ENCODE results near the gene MAP3K14.
A peak's percentile ranks its signal among the peaks of the same experiment; 100 is the strongest.

Gene MAP3K14

DNA sequence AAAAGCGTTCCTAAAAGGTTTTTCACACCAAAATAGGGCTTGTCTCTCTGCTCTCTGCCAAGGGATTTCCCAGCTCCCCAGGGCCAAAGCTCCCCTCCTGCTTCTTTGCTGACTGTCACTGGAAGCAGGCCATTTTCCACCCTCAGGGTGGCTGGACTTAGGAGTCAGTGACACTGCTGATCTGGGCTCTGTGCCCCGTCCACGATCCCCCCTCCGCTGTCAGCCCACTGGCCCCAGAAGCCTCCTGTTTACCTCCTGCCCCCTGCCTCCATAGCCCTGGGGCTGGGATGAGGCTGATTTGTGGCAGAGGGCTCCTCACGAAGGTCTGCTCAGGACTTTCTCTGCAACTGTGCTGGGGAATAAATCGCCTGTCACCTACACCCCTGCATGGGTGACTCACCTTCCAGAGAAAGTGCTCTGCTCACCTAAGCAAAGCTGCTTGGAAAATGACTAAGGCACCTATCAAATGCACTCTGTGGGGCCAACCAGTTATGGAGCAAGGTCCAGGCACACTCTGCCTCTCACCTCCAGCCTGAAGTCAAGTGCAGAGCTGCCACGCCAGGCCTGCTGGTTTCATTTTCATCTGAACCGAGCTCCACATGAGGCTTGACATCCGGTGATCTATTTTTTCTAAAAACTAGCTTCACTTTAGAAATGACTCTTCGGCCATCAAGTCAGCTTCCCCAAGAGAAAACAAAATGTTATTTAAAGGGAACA lies 4.9 kb downstream of the MAP3K14 start:
- H2AK5ac ChIP-seq (ENCODE audit: low read length) = no peak overlapping the region
- H3K27ac ChIP-seq (ENCODE audit: low read depth, low read length) = no peak overlapping the region
- no peak overlapping the region for H3K23ac ChIP-seq (ENCODE audit: low read length)
- H3K4me3 ChIP-seq (ENCODE audit: low read length) = no peak overlapping the region
- no peak overlapping the region for H3K56ac ChIP-seq (ENCODE audit: low read length)
- H4K8ac ChIP-seq (ENCODE audit: low read depth, low read length) = no peak overlapping the region
- no peak overlapping the region for H3K18ac ChIP-seq (ENCODE audit: low read length)
- H2BK15ac ChIP-seq (replicated peaks; ENCODE audit: low read depth) = no peak overlapping the region
- no peaks in the 10 kb centered on the region for H3K27me3 ChIP-seq (ENCODE audit: insufficient read depth, low read length, poor library complexity)
- H2BK120ac ChIP-seq (ENCODE audit: low read depth, low read length) = no peak overlapping the region
- H3K79me1 ChIP-seq (ENCODE audit: low read length) = peaks cover 22% of the 10 kb centered on the region
- no CpG with 5 or more reads among the region's 10 CpGs for WGBS (ENCODE audit: extremely low coverage, insufficient coverage, low lambda C conversion rate)
- H2BK5ac ChIP-seq (ENCODE audit: low read length) = no peak overlapping the region
- no peak overlapping the region for H3K9ac ChIP-seq (ENCODE audit: low read length)
- DNase-seq = peak; percentile 64
- no peak overlapping the region for H3K4me2 ChIP-seq (ENCODE audit: low read length)
- peaks cover 5% of the 10 kb centered on the region for H3K4me1 ChIP-seq (ENCODE audit: control insufficient read depth, low read depth, low read length)
- H3K4ac ChIP-seq (ENCODE audit: low read depth, low read length) = no peak overlapping the region
- H4K5ac ChIP-seq (ENCODE audit: low read length) = no peak overlapping the region
- no peaks in the 10 kb centered on the region for H3K36me3 ChIP-seq (ENCODE audit: control insufficient read depth, insufficient read depth, low read length)
- peaks cover 30% of the 10 kb centered on the region for H3K79me2 ChIP-seq (ENCODE audit: control insufficient read depth, insufficient read depth, low read length)

DNA sequence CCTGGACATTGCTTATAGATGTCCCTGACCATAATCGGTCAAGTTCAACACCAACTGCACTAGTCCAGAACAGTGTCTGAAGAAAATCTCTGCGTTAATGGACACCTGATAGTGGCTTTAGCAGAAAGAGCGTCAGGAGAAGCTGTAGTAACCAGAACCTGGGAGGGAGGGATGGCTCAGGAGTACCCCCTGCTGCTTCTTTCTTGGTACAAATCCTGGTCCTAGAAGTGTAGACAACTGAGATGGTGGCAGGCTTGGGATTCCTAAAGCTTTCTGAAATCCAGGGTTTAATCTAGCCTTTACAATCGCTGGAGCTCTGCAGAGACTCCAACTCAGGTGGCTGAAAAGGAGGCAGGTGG lies 5.4 kb downstream of the MAP3K14 start:
- Histone ChIP-seq H3K9ac (ENCODE audit: low read length) (no peak overlapping the region), H3K36me3 (ENCODE audit: control insufficient read depth, insufficient read depth, low read length) (no peaks in the 10 kb centered on the region), H3K27ac (ENCODE audit: low read depth, low read length) (no peak overlapping the region)

DNA sequence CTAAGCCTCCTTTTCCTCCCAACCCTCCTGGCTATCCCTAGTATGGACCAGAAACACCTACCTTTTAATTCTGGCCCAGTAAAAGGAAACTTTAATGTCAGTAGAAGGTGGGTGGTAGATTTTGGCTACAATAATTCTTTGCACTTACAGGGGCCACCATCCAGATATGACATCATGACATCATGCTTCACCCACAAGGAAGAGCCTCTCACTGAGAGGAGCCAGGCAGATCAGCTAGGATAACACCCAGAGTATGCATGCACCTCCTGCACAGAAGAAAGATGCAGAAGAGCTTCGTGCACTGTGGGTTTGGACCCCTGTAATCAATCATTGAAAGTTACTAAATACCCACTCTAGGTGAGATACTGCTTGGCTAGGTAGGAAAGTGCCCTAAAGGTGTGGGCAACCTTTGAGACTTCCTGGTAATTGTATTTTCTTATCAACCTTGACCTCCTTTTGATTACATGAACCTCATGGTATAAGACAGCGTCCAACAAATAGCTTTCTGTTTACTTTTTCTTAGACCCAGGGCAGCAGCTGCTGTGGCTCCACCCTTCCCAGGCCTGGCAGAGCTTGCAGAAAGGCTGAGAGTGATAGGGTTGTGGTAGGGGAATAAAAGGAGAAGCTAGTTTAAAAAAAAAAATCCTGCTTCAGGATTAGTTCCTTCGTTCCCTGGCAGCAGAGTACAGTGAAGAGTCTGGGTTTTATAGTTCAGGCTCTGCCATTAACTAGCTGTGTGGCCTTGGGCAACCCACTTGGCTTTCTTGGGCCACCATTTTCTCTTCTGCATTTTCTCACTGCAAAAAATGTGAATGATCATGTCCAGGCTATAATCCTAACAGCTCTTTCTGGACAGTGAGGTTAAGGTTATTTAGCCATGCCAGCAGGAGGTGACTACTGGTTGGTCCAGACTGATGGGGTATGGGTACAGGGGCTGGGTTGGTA lies 6.2 kb downstream of the MAP3K14 start:
- no CpG with 5 or more reads among the region's 3 CpGs for WGBS (ENCODE audit: extremely low coverage, insufficient coverage, low lambda C conversion rate)
- DNase-seq = no peak
- H4K5ac ChIP-seq (ENCODE audit: low read length) = no peak overlapping the region

More for the DNA sequence above, 5.4 kb downstream of the MAP3K14 start:
- DNase-seq = no peak
- Histone ChIP-seq H3K56ac (ENCODE audit: low read length) (no peak overlapping the region), H2BK5ac (ENCODE audit: low read length) (no peak overlapping the region), H3K79me1 (ENCODE audit: low read length) (peaks cover 22% of the 10 kb centered on the region), H3K4me2 (ENCODE audit: low read length) (no peak overlapping the region), H3K23ac (ENCODE audit: low read length) (no peak overlapping the region), H3K4me3 (ENCODE audit: low read length) (no peak overlapping the region), H3K4me1 (ENCODE audit: control insufficient read depth, low read depth, low read length) (peaks cover 5% of the 10 kb centered on the region), H2AK5ac (ENCODE audit: low read length) (no peak overlapping the region), H2BK120ac (ENCODE audit: low read depth, low read length) (no peak overlapping the region), H2BK15ac (replicated peaks; ENCODE audit: low read depth) (no peak overlapping the region), H3K4ac (ENCODE audit: low read depth, low read length) (no peak overlapping the region), H4K5ac (ENCODE audit: low read length) (no peak overlapping the region), H4K8ac (ENCODE audit: low read depth, low read length) (no peak overlapping the region), H3K27me3 (ENCODE audit: insufficient read depth, low read length, poor library complexity) (no peaks in the 10 kb centered on the region), H3K18ac (ENCODE audit: low read length) (no peak overlapping the region), H3K79me2 (ENCODE audit: control insufficient read depth, insufficient read depth, low read length) (peaks cover 30% of the 10 kb centered on the region)
- WGBS (ENCODE audit: extremely low coverage, insufficient coverage, low lambda C conversion rate) = no CpG with 5 or more reads among the region's 4 CpGs

DNA sequence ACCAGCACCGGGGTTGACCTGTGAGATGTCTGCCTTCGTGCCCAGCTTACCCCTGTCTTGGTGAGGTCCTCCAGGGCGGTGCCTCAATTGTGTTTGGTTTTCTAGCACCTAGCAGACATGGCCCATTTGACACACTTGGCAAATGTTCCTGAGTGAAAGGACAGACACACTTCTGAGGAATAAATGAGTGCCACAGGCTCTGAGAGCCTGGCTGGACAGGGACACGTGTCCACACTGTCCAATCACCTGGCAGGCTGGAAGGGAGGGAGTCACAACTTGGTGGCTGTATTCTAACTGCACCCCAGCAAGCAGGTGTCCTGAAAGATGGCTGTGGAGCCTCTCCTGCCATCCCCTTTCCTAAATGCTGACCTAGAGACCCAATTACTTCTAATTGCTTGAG lies 7.4 kb downstream of the MAP3K14 start:
- no peak overlapping the region for H2AK5ac ChIP-seq (ENCODE audit: low read length)
- no peak overlapping the region for H4K5ac ChIP-seq (ENCODE audit: low read length)
- H2BK120ac ChIP-seq (ENCODE audit: low read depth, low read length) = no peak overlapping the region
- no peak for DNase-seq
- no peak overlapping the region for H3K4me2 ChIP-seq (ENCODE audit: low read length)
- peaks cover 20% of the 10 kb centered on the region for H3K79me1 ChIP-seq (ENCODE audit: low read length)
- no peak overlapping the region for H3K27ac ChIP-seq (ENCODE audit: low read depth, low read length)
- WGBS (ENCODE audit: extremely low coverage, insufficient coverage, low lambda C conversion rate) = no CpG with 5 or more reads among the region's 4 CpGs
- H3K56ac ChIP-seq (ENCODE audit: low read length) = no peak overlapping the region
- H3K18ac ChIP-seq (ENCODE audit: low read length) = no peak overlapping the region
- H3K4me3 ChIP-seq (ENCODE audit: low read length) = no peak overlapping the region
- H3K4ac ChIP-seq (ENCODE audit: low read depth, low read length) = no peak overlapping the region
- H3K23ac ChIP-seq (ENCODE audit: low read length) = no peak overlapping the region
- H3K79me2 ChIP-seq (ENCODE audit: control insufficient read depth, insufficient read depth, low read length) = peaks cover 18% of the 10 kb centered on the region
- no peak overlapping the region for H2BK15ac ChIP-seq (replicated peaks; ENCODE audit: low read depth)
- H3K27me3 ChIP-seq (ENCODE audit: insufficient read depth, low read length, poor library complexity) = no peaks in the 10 kb centered on the region
- no peak overlapping the region for H3K9ac ChIP-seq (ENCODE audit: low read length)
- no peak overlapping the region for H2BK5ac ChIP-seq (ENCODE audit: low read length)
- H3K36me3 ChIP-seq (ENCODE audit: control insufficient read depth, insufficient read depth, low read length) = no peaks in the 10 kb centered on the region
- H3K4me1 ChIP-seq (ENCODE audit: control insufficient read depth, low read depth, low read length) = peaks cover 3% of the 10 kb centered on the region
- H4K8ac ChIP-seq (ENCODE audit: low read depth, low read length) = no peak overlapping the region

More for the DNA sequence above, 6.2 kb downstream of the MAP3K14 start:
- H3K27me3 ChIP-seq (ENCODE audit: insufficient read depth, low read length, poor library complexity) = no peaks in the 10 kb centered on the region
- no peak overlapping the region for H3K56ac ChIP-seq (ENCODE audit: low read length)
- H3K4me3 ChIP-seq (ENCODE audit: low read length) = no peak overlapping the region
- H3K4ac ChIP-seq (ENCODE audit: low read depth, low read length) = no peak overlapping the region
- no peak overlapping the region for H3K23ac ChIP-seq (ENCODE audit: low read length)
- no peak overlapping the region for H2BK15ac ChIP-seq (replicated peaks; ENCODE audit: low read depth)
- H3K79me2 ChIP-seq (ENCODE audit: control insufficient read depth, insufficient read depth, low read length) = peaks cover 29% of the 10 kb centered on the region
- no peak overlapping the region for H3K4me2 ChIP-seq (ENCODE audit: low read length)
- H3K18ac ChIP-seq (ENCODE audit: low read length) = no peak overlapping the region
- H3K27ac ChIP-seq (ENCODE audit: low read depth, low read length) = no peak overlapping the region
- H3K9ac ChIP-seq (ENCODE audit: low read length) = no peak overlapping the region
- no peak overlapping the region for H2AK5ac ChIP-seq (ENCODE audit: low read length)
- no peak overlapping the region for H2BK120ac ChIP-seq (ENCODE audit: low read depth, low read length)
- H2BK5ac ChIP-seq (ENCODE audit: low read length) = no peak overlapping the region
- H4K8ac ChIP-seq (ENCODE audit: low read depth, low read length) = no peak overlapping the region
- no peaks in the 10 kb centered on the region for H3K36me3 ChIP-seq (ENCODE audit: control insufficient read depth, insufficient read depth, low read length)
- peaks cover 22% of the 10 kb centered on the region for H3K79me1 ChIP-seq (ENCODE audit: low read length)
- H3K4me1 ChIP-seq (ENCODE audit: control insufficient read depth, low read depth, low read length) = peaks cover 4% of the 10 kb centered on the region

DNA sequence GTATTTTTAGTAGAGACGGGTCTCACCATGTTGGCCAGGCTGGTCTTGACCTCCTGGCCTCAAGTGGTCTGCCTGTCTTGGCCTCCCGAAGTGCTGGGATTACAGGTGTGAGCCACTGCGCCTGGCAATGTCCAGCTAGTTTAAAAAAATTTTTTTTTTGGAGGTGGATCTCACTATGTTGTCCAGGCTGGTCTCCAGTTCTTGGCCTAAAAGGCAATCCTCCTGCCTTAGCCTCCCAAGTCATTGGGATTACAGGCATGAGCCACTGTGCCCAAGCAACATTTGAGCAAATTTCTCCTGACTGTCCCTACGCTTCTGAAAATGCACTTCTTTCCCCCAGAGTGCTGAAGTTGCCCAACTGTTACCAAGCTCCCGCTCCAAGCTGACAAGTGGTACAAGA lies 8.0 kb downstream of the MAP3K14 start:
- Histone ChIP-seq H3K27me3 (ENCODE audit: insufficient read depth, low read length, poor library complexity) (no peaks in the 10 kb centered on the region), H2BK15ac (replicated peaks; ENCODE audit: low read depth) (no peak overlapping the region), H3K18ac (ENCODE audit: low read length) (no peak overlapping the region), H3K56ac (ENCODE audit: low read length) (no peak overlapping the region), H2AK5ac (ENCODE audit: low read length) (no peak overlapping the region), H3K4me2 (ENCODE audit: low read length) (no peak overlapping the region), H3K4me1 (ENCODE audit: control insufficient read depth, low read depth, low read length) (no peaks in the 10 kb centered on the region), H4K8ac (ENCODE audit: low read depth, low read length) (no peak overlapping the region), H3K27ac (ENCODE audit: low read depth, low read length) (no peak overlapping the region), H3K36me3 (ENCODE audit: control insufficient read depth, insufficient read depth, low read length) (no peaks in the 10 kb centered on the region), H2BK5ac (ENCODE audit: low read length) (no peak overlapping the region), H4K5ac (ENCODE audit: low read length) (no peak overlapping the region), H3K9ac (ENCODE audit: low read length) (no peak overlapping the region), H3K79me1 (ENCODE audit: low read length) (peaks cover 17% of the 10 kb centered on the region), H2BK120ac (ENCODE audit: low read depth, low read length) (no peak overlapping the region), H3K4ac (ENCODE audit: low read depth, low read length) (no peak overlapping the region), H3K4me3 (ENCODE audit: low read length) (no peak overlapping the region), H3K79me2 (ENCODE audit: control insufficient read depth, insufficient read depth, low read length) (peaks cover 12% of the 10 kb centered on the region), H3K23ac (ENCODE audit: low read length) (no peak overlapping the region)
- no CpG with 5 or more reads among the region's 5 CpGs for WGBS (ENCODE audit: extremely low coverage, insufficient coverage, low lambda C conversion rate)
- no peak for DNase-seq

Data from mesendoderm (in vitro differentiated cells).